ENCODE data around the gene GRID1. TPM values are rescaled to one million over a fixed set of nuclear protein-coding genes. Genes with fewer than 3 reads are reported as not detected.
A peak's percentile ranks its signal among the peaks of the same experiment; 100 is the strongest.

The GRID1 gene
- total RNA-seq, 1 donor from 2014 or later, result 7.1 TPM

DNA sequence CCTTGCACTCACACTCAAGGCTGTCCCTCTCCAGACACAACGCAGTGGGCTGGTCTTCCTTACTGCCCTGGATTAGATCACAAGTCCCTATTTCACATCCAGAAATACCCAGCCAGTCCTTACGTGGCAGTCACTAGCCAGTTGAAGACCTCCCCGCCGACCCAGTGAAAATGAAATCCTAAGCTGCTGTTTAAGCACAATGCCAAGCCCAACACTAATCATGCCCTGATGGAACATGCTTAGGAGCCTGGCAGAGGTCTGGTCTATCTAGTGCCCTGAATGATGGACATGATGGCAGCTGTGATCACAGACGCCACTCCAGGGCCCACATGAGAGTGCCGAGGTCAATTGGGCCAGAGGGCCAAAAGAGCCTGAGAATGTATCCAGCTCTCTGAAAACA is 389.0 kb downstream of the GRID1 start:
- no peak for TF ChIP-seq POLR2A (IDR thresholded peaks at IDR 0.05)
- no peak for TF ChIP-seq POLR2AphosphoS5 (IDR thresholded peaks at IDR 0.05; ENCODE audit: insufficient read depth in 1 of 2, low read depth in 1 of 2)
- TF ChIP-seq, protein P1, sequence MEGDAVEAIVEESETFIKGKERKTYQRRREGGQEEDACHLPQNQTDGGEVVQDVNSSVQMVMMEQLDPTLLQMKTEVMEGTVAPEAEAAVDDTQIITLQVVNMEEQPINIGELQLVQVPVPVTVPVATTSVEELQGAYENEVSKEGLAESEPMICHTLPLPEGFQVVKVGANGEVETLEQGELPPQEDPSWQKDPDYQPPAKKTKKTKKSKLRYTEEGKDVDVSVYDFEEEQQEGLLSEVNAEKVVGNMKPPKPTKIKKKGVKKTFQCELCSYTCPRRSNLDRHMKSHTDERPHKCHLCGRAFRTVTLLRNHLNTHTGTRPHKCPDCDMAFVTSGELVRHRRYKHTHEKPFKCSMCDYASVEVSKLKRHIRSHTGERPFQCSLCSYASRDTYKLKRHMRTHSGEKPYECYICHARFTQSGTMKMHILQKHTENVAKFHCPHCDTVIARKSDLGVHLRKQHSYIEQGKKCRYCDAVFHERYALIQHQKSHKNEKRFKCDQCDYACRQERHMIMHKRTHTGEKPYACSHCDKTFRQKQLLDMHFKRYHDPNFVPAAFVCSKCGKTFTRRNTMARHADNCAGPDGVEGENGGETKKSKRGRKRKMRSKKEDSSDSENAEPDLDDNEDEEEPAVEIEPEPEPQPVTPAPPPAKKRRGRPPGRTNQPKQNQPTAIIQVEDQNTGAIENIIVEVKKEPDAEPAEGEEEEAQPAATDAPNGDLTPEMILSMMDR (IDR thresholded peaks at IDR 0.05), result no peak
- DNase-seq (ENCODE audit: extremely low spot score in 2 of 2), result no peak
- Histone ChIP-seq H3K27ac (no peak overlapping the region), H3K4me1 (no peaks in the 10 kb centered on the region), H3K36me3 (no peaks in the 10 kb centered on the region), H3K9me3 (no peaks in the 10 kb centered on the region), H3K27me3 (no peaks in the 10 kb centered on the region), H3K4me3 (no peak overlapping the region)
- intact Hi-C loops (cut with DNase I), result no loop called here

- DNase-seq (ENCODE audit: extremely low spot score in 2 of 2), result peak in 1 of 2 donors; percentile 70
- H3K4me3 ChIP-seq, result no peak overlapping the region
Observed at GRCh38 chr10:85976267-85976793, 390.3 kb downstream of the GRID1 start.

GRCh38 chr10:85971494-85971893 is 395.1 kb downstream of the GRID1 start:
- intact Hi-C loops (cut with DNase I), result no loop called here
- Histone ChIP-seq H3K4me3 (no peak overlapping the region), H3K4me1 (no peaks in the 10 kb centered on the region), H3K36me3 (no peaks in the 10 kb centered on the region), H3K27me3 (no peaks in the 10 kb centered on the region), H3K9me3 (no peaks in the 10 kb centered on the region), H3K27ac (no peak overlapping the region)
- no peak for TF ChIP-seq POLR2A (IDR thresholded peaks at IDR 0.05)
- TF ChIP-seq, protein P1 (IDR thresholded peaks at IDR 0.05), result no peak
- no peak for TF ChIP-seq POLR2AphosphoS5 (IDR thresholded peaks at IDR 0.05; ENCODE audit: insufficient read depth in 1 of 2, low read depth in 1 of 2)
- no peak for DNase-seq (ENCODE audit: extremely low spot score in 2 of 2)

More at GRCh38 chr10:85976267-85976793, 390.3 kb downstream of the GRID1 start:
- TF ChIP-seq, protein P1 (IDR thresholded peaks at IDR 0.05), result no peak
- TF ChIP-seq POLR2A (IDR thresholded peaks at IDR 0.05), result no peak
- TF ChIP-seq POLR2AphosphoS5 (IDR thresholded peaks at IDR 0.05; ENCODE audit: insufficient read depth in 1 of 2, low read depth in 1 of 2), result no peak
- Histone ChIP-seq H3K27ac (no peak overlapping the region), H3K9me3 (no peaks in the 10 kb centered on the region), H3K27me3 (no peaks in the 10 kb centered on the region), H3K4me1 (no peaks in the 10 kb centered on the region), H3K36me3 (no peaks in the 10 kb centered on the region)
- intact Hi-C loops (cut with DNase I), result no loop called here

DNA sequence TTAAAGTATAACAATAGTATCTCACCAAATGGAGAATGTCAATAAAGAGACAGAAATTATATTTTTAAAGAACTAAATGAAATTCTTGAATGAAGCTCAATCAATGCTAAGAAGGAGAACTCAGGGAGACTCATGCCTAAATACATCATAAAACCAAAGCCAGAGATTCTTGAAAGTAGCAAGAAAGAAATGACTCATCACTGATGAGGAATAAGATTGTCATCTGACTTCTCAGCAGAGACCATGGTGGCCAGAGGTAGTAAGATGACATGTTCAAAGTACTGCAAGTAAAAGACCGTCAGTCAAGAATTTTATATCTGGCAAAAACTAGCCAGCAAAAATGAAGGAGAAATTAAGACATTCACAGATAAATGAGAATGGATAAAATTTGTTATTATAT is 399.0 kb downstream of the GRID1 start:
- no peak for DNase-seq (ENCODE audit: extremely low spot score in 2 of 2)
- Histone ChIP-seq H3K4me1 (no peaks in the 10 kb centered on the region), H3K9me3 (peaks cover 4% of the 10 kb centered on the region), H3K27me3 (no peaks in the 10 kb centered on the region), H3K36me3 (no peaks in the 10 kb centered on the region), H3K4me3 (no peak overlapping the region), H3K27ac (no peak overlapping the region)
- TF ChIP-seq, protein P1 (IDR thresholded peaks at IDR 0.05), result no peak
- no peak for TF ChIP-seq POLR2AphosphoS5 (IDR thresholded peaks at IDR 0.05; ENCODE audit: insufficient read depth in 1 of 2, low read depth in 1 of 2)
- intact Hi-C loops (cut with DNase I), result no loop called here

GRCh38 chr10:85961479-85962067 is 405.0 kb downstream of the GRID1 start:
- Histone ChIP-seq H3K4me1 (no peaks in the 10 kb centered on the region), H3K36me3 (no peaks in the 10 kb centered on the region), H3K27me3 (no peaks in the 10 kb centered on the region), H3K27ac (no peak overlapping the region), H3K9me3 (peaks cover 4% of the 10 kb centered on the region), H3K4me3 (no peak overlapping the region)
- TF ChIP-seq, protein P1 (IDR thresholded peaks at IDR 0.05), result no peak
- TF ChIP-seq POLR2A (IDR thresholded peaks at IDR 0.05) (no peak), POLR2AphosphoS5 (IDR thresholded peaks at IDR 0.05; ENCODE audit: insufficient read depth in 1 of 2, low read depth in 1 of 2) (no peak)
- intact Hi-C loops (cut with DNase I), result no loop called here
- no peak for DNase-seq (ENCODE audit: extremely low spot score in 2 of 2)
